Measurements from ENCODE around the gene SMIM5. TPM values are rescaled to one million over a fixed set of nuclear protein-coding genes. Genes with fewer than 3 reads are reported as not detected.

Gene SMIM5
- polyA plus RNA-seq, 3 donors: 0.15 to 3.3 (median 0.43) TPM

GRCh38 chr17:75617675-75618074 lies 15.6 kb upstream of the SMIM5 start:
- 98% methylated on average over 7 of the region's 11 CpGs for WGBS (ENCODE audit: insufficient coverage)
- intact Hi-C loops (cut with micrococcal nuclease): no loop called here
- Mint-ChIP-seq H3K27me3 (ENCODE audit: low read depth in 3 of 3) (peaks cover 0 to 2% (median 0%) of the 10 kb centered on the region in 3 donors), H3K4me3 (no peak overlapping the region), H3K27ac (no peak overlapping the region), H3K9me3 (no peaks in the 10 kb centered on the region), H3K4me1 (no peaks in the 10 kb centered on the region), H3K36me3 (peaks cover 59 to 91% of the 10 kb centered on the region in 2 donors)
- Histone ChIP-seq H3K9me3 (replicated peaks in 1 of 2; ENCODE audit: control insufficient read depth in 1 of 2, insufficient read depth in 1 of 2, low read length in 2 of 2) (no peaks in the 10 kb centered on the region), H4K20me1 (ENCODE audit: insufficient read depth, low read length) (no peaks in the 10 kb centered on the region), H2AFZ (ENCODE audit: insufficient read depth, low read depth, low read length, poor library complexity, severe bottlenecking) (no peak overlapping the region), H3K9ac (ENCODE audit: insufficient read depth, low read length, poor library complexity, severe bottlenecking) (no peak overlapping the region), H3K36me3 (replicated peaks in 1 of 2; ENCODE audit: control insufficient read depth in 1 of 2, insufficient read depth in 2 of 2, low read length in 2 of 2) (peaks cover 97 to 100% of the 10 kb centered on the region in 2 donors), H3K4me1 (ENCODE audit: control insufficient read depth in 1 of 2, insufficient read depth in 2 of 2, low read length in 2 of 2) (no peaks in the 10 kb centered on the region), H3K4me3 (replicated peaks in 1 of 3; ENCODE audit: low read depth in 2 of 3, low read length in 3 of 3) (no peak overlapping the region), H3K4me2 (replicated peaks; ENCODE audit: extremely low read depth, low read length, poor library complexity, severe bottlenecking) (no peak overlapping the region), H3K27me3 (ENCODE audit: control insufficient read depth in 2 of 2, insufficient read depth in 2 of 2, low read length in 2 of 2) (no peaks in the 10 kb centered on the region), H3K79me2 (ENCODE audit: insufficient read depth, low read length) (no peaks in the 10 kb centered on the region), H3K27ac (ENCODE audit: low read depth in 1 of 2, low read length in 2 of 2) (no peak overlapping the region)
- no peak for TF ChIP-seq CTCF (IDR thresholded peaks at IDR 0.05)
- DNase-seq: no peak

DNA sequence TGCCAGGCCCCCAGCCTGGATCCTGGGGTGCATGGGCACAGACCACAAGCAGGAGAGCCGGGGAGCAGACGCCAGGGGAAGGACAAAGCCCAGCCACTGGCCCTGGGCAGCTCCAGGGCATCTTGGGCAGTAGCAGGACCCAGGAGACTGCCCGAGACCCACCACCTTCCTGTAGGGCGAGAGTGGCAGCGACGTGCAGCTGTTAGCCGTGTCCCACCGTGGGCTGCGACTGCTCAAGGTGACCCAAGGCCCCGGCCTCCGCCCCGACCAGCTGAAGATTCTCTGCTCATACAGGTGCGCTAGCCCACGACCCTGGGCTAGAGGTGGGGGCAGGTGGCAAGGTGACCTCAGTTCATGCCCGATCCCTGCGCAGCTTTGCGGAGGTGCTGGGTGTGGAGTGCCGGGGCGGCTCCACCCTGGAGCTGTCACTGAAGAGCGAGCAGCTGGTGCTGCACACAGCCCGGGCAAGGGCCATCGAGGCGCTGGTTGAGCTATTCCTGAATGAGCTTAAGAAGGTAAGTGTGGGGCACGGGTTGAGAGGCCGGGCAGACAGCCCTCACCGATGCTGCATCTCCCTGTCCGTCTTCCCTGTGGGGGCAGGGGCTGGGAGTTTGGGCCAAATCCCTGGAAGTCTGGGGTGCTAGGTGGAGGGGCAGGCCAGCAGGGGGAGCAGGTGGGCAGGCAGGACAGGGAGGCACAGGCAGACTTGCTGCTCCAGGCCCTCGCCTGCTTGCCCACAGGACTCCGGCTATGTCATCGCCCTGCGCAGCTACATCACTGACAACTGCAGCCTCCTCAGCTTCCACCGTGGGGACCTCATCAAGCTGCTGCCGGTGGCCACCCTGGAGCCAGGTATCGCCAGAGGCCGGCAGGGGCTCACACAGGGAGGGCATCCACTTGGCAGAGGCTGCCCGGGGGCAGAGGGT lies 13.5 kb upstream of the SMIM5 start:
- H3K9me3 Mint-ChIP-seq: no peaks in the 10 kb centered on the region
- intact Hi-C loops (cut with micrococcal nuclease): no loop called here
- no peaks in the 10 kb centered on the region for H3K4me1 Mint-ChIP-seq
- no peak for DNase-seq
- Histone ChIP-seq H4K20me1 (ENCODE audit: insufficient read depth, low read length) (no peaks in the 10 kb centered on the region), H3K79me2 (ENCODE audit: insufficient read depth, low read length) (no peaks in the 10 kb centered on the region), H3K4me3 (replicated peaks in 1 of 3; ENCODE audit: low read depth in 2 of 3, low read length in 3 of 3) (no peak overlapping the region), H2AFZ (ENCODE audit: insufficient read depth, low read depth, low read length, poor library complexity, severe bottlenecking) (no peak overlapping the region), H3K9me3 (replicated peaks in 1 of 2; ENCODE audit: control insufficient read depth in 1 of 2, insufficient read depth in 1 of 2, low read length in 2 of 2) (no peaks in the 10 kb centered on the region), H3K4me2 (replicated peaks; ENCODE audit: extremely low read depth, low read length, poor library complexity, severe bottlenecking) (no peak overlapping the region), H3K27me3 (ENCODE audit: control insufficient read depth in 2 of 2, insufficient read depth in 2 of 2, low read length in 2 of 2) (no peaks in the 10 kb centered on the region), H3K4me1 (ENCODE audit: control insufficient read depth in 1 of 2, insufficient read depth in 2 of 2, low read length in 2 of 2) (no peaks in the 10 kb centered on the region), H3K36me3 (replicated peaks in 1 of 2; ENCODE audit: control insufficient read depth in 1 of 2, insufficient read depth in 2 of 2, low read length in 2 of 2) (peaks cover 96% of the 10 kb centered on the region in 2 donors), H3K27ac (ENCODE audit: low read depth in 1 of 2, low read length in 2 of 2) (no peak overlapping the region), H3K9ac (ENCODE audit: insufficient read depth, low read length, poor library complexity, severe bottlenecking) (no peak overlapping the region)
- H3K36me3 Mint-ChIP-seq: peaks cover 62 to 97% of the 10 kb centered on the region in 2 donors
- H3K4me3 Mint-ChIP-seq: no peak overlapping the region
- H3K27me3 Mint-ChIP-seq (ENCODE audit: low read depth in 3 of 3): peaks cover 0 to 4% (median 0%) of the 10 kb centered on the region in 3 donors
- WGBS (ENCODE audit: insufficient coverage): 95% methylated on average over 34 of the region's 36 CpGs
- peak; percentile 25 for TF ChIP-seq CTCF (IDR thresholded peaks at IDR 0.05)
- peak overlapping the region in 1 of 7 donors; percentile 56 for H3K27ac Mint-ChIP-seq

Measured in CD14-positive monocyte (primary cell).